GM21786 (cell line): Measurements from ENCODE around the gene NOTCH1.
"Not testable (repeated sequence)": the region's sequence is repeated elsewhere in the genome, so short reads cannot be mapped to it uniquely, and the experiment has no call there.

Experiments used
- ATAC-seq: cut with Tn5 transposase; IDR thresholded peaks from one replicate; pipeline ENCODE4 v1.9.1; 2021; ENCODE audit not compliant: unreplicated experiment

Gene NOTCH1

GRCh38 chr9:136565086-136565714 lies 19.4 kb upstream of the NOTCH1 start:
- ATAC-seq: no peak

- peak; percentile 74 for ATAC-seq
These were observed 18.6 kb upstream of the NOTCH1 start for GRCh38 chr9:136564379-136564988.

- no peak for ATAC-seq
These were observed 17.9 kb upstream of the NOTCH1 start for GRCh38 chr9:136563646-136564325.

- ATAC-seq: no peak
These were observed 17.1 kb upstream of the NOTCH1 start for GRCh38 chr9:136562746-136563495.

GRCh38 chr9:136561779-136562178 lies 15.9 kb upstream of the NOTCH1 start:
- ATAC-seq: no peak

- no peak for ATAC-seq
These were observed 14.7 kb upstream of the NOTCH1 start for GRCh38 chr9:136560586-136560985.

- not testable (repeated sequence) for ATAC-seq
These were observed 13.5 kb upstream of the NOTCH1 start for GRCh38 chr9:136559371-136559770.

GRCh38 chr9:136558846-136559245 lies 13.0 kb upstream of the NOTCH1 start:
- not testable (repeated sequence) for ATAC-seq

GRCh38 chr9:136558373-136558772 lies 12.5 kb upstream of the NOTCH1 start:
- ATAC-seq: no peak

- no peak for ATAC-seq
These were observed 11.2 kb upstream of the NOTCH1 start for GRCh38 chr9:136557036-136557435.

GRCh38 chr9:136556166-136556565 lies 10.3 kb upstream of the NOTCH1 start:
- ATAC-seq: no peak

- no peak for ATAC-seq
These were observed 9.0 kb upstream of the NOTCH1 start for GRCh38 chr9:136554870-136555269.

GRCh38 chr9:136553581-136553980 lies 7.7 kb upstream of the NOTCH1 start:
- ATAC-seq: no peak

- ATAC-seq: no peak
These were observed 6.4 kb upstream of the NOTCH1 start for GRCh38 chr9:136552117-136552703.

- no peak for ATAC-seq
These were observed 5.7 kb upstream of the NOTCH1 start for GRCh38 chr9:136551401-136552116.

GRCh38 chr9:136550439-136551289 lies 4.8 kb upstream of the NOTCH1 start:
- no peak for ATAC-seq

GRCh38 chr9:136549010-136549980 lies 3.4 kb upstream of the NOTCH1 start:
- no peak for ATAC-seq

GRCh38 chr9:136547508-136548215 lies 1.8 kb upstream of the NOTCH1 start:
- no peak for ATAC-seq
